Memory B cell (primary cell): ENCODE data around the gene PDCD1LG2.

Experiments used
- ATAC-seq: fragments of 150-1000 bp; cut with Tn5 transposase; 2 replicates; pipeline ENCODE4 v1.10.0; 2021; ENCODE audit warnings: low read depth, mild to moderate bottlenecking, moderate library complexity
- DNase-seq, 2 donors: peaks; one replicate each; pipeline ENCODE4 v3.0.0; 2022; ENCODE audit warnings: low spot score in 2 of 2
- H3K27ac Mint-ChIP-seq: one replicate; pipeline ENCODE4 v1.8.0; 2022; ENCODE audit warnings: mild to moderate bottlenecking, moderate library complexity, mixed read lengths
- H3K27me3 Mint-ChIP-seq: one replicate; pipeline ENCODE4 v1.8.0; 2022; ENCODE audit warnings: mixed read lengths
- H3K36me3 Mint-ChIP-seq: one replicate; pipeline ENCODE4 v1.8.0; 2022; ENCODE audit warnings: mild to moderate bottlenecking, mixed read lengths
- H3K4me1 Mint-ChIP-seq: one replicate; pipeline ENCODE4 v1.8.0; 2022; ENCODE audit warnings: mixed read lengths
- H3K4me3 Mint-ChIP-seq: one replicate; pipeline ENCODE4 v1.8.0; 2022; ENCODE audit warnings: mild to moderate bottlenecking, moderate library complexity, mixed read lengths
- H3K9me3 Mint-ChIP-seq: one replicate; pipeline ENCODE4 v1.8.0; 2022; ENCODE audit warnings: mixed read lengths

PDCD1LG2 gene

GRCh38 chr9:5510989-5511388 is 658 bp downstream of the PDCD1LG2 start:
- H3K4me3 Mint-ChIP-seq, result peak overlapping the region; percentile 73
- no peaks in the 10 kb centered on the region for H3K9me3 Mint-ChIP-seq
- no peak for DNase-seq
- H3K4me1 Mint-ChIP-seq, result peaks cover 32% of the 10 kb centered on the region
- ATAC-seq, result no peak
- peaks cover 5% of the 10 kb centered on the region for H3K36me3 Mint-ChIP-seq
- H3K27me3 Mint-ChIP-seq, result no peaks in the 10 kb centered on the region
- H3K27ac Mint-ChIP-seq, result peak overlapping the region; percentile 81

DNA sequence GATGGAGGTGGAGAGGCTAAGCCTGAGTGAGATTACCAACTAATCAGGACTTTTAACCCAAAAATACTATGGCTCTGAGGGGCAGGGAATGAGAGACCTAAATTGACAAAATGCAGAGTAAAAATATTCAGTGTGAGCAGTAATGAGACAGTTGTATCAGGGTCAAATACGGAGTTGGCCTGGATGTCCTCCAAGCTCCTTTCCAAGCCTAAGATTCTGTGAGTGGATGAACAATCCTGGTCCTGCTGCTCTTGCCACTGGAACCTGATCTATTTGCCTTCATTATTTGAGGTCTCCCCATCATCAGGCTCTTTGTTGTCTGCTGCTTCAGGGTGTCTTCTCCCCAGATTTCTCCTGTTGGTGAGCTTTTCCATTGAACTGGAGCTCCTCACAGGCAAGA is 1.1 kb downstream of the PDCD1LG2 start:
- DNase-seq (no peak), ATAC-seq (no peak)
- Mint-ChIP-seq H3K9me3 (no peaks in the 10 kb centered on the region), H3K36me3 (peaks cover 5% of the 10 kb centered on the region), H3K4me3 (no peak overlapping the region), H3K4me1 (peaks cover 32% of the 10 kb centered on the region), H3K27ac (no peak overlapping the region), H3K27me3 (no peaks in the 10 kb centered on the region)

- no peak overlapping the region for H3K27ac Mint-ChIP-seq
- H3K4me3 Mint-ChIP-seq, result no peak overlapping the region
These were observed 1.7 kb downstream of the PDCD1LG2 start for GRCh38 chr9:5511935-5512580.

GRCh38 chr9:5512658-5513452 is 2.5 kb downstream of the PDCD1LG2 start:
- Mint-ChIP-seq H3K4me1 (peaks cover 32% of the 10 kb centered on the region), H3K27ac (no peak overlapping the region), H3K27me3 (no peaks in the 10 kb centered on the region), H3K36me3 (peaks cover 3% of the 10 kb centered on the region), H3K4me3 (no peak overlapping the region), H3K9me3 (no peaks in the 10 kb centered on the region)
- DNase-seq (no peak), ATAC-seq (no peak)

More at GRCh38 chr9:5511935-5512580, 1.7 kb downstream of the PDCD1LG2 start:
- Mint-ChIP-seq H3K27me3 (no peaks in the 10 kb centered on the region), H3K9me3 (no peaks in the 10 kb centered on the region), H3K4me1 (peaks cover 32% of the 10 kb centered on the region), H3K36me3 (peaks cover 5% of the 10 kb centered on the region)
- ATAC-seq (no peak), DNase-seq (no peak)

DNA sequence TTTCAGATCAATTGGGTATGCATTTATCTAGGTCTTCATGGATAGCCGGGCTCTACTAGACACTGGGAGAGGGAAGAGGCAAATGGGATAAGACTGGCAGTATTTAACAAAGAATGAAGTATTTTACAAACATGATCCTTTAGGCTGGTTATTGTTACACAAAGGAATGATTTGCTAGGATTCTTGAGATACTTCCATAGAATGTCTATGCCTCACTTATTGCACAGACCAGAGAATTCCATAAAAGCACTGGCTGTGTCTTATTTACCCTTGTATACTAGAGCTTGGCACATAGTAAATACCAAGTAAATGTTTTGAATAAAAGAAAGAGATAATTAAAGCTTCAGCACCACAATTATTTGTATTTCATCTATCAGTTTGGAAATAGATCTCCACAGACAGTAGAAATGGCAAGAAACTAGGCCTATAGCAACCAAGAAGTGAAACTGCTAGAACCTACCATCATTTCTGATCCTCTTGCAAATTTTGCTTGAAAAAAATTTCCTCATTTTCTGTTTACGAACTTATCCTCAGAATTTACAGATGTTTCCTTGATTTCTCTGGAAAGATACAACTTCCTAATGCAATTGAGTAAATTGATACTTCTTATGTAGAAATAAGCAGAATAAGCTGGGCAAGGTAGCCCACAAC is 3.8 kb downstream of the PDCD1LG2 start:
- H3K4me1 Mint-ChIP-seq, result peaks cover 37% of the 10 kb centered on the region
- ATAC-seq, result no peak

GRCh38 chr9:5514617-5515260 is 4.4 kb downstream of the PDCD1LG2 start:
- no peaks in the 10 kb centered on the region for H3K36me3 Mint-ChIP-seq
- no peak for ATAC-seq
- H3K4me1 Mint-ChIP-seq, result peaks cover 33% of the 10 kb centered on the region
- no peak for DNase-seq
- H3K9me3 Mint-ChIP-seq, result no peaks in the 10 kb centered on the region
- H3K27ac Mint-ChIP-seq, result no peak overlapping the region
- no peaks in the 10 kb centered on the region for H3K27me3 Mint-ChIP-seq
- H3K4me3 Mint-ChIP-seq, result no peak overlapping the region

More for the DNA sequence above, 3.8 kb downstream of the PDCD1LG2 start:
- Mint-ChIP-seq H3K9me3 (no peaks in the 10 kb centered on the region), H3K36me3 (no peaks in the 10 kb centered on the region), H3K27ac (no peak overlapping the region), H3K27me3 (no peaks in the 10 kb centered on the region), H3K4me3 (no peak overlapping the region)
- no peak for DNase-seq

DNA sequence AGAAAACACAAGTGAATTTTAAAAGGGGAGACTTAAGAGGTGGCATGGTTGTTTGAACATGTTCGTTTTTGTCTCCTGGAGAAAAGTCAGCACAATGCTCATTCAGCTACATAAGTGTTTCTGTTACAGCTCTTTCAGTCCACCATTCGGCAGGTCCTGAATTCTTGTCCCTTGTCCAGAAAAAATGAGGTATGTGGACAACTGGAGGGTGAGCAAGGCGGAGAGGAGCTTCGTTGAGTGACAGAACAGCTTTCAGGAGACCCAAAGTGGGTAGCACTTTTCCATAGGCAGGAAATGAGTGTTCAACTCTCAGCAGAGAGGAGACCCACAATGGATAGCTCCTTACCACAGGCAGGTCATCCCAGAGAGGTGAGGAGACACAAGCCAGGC is 4.9 kb downstream of the PDCD1LG2 start:
- H3K9me3 Mint-ChIP-seq, result no peaks in the 10 kb centered on the region
- peaks cover 28% of the 10 kb centered on the region for H3K4me1 Mint-ChIP-seq
- DNase-seq, result no peak

DNA sequence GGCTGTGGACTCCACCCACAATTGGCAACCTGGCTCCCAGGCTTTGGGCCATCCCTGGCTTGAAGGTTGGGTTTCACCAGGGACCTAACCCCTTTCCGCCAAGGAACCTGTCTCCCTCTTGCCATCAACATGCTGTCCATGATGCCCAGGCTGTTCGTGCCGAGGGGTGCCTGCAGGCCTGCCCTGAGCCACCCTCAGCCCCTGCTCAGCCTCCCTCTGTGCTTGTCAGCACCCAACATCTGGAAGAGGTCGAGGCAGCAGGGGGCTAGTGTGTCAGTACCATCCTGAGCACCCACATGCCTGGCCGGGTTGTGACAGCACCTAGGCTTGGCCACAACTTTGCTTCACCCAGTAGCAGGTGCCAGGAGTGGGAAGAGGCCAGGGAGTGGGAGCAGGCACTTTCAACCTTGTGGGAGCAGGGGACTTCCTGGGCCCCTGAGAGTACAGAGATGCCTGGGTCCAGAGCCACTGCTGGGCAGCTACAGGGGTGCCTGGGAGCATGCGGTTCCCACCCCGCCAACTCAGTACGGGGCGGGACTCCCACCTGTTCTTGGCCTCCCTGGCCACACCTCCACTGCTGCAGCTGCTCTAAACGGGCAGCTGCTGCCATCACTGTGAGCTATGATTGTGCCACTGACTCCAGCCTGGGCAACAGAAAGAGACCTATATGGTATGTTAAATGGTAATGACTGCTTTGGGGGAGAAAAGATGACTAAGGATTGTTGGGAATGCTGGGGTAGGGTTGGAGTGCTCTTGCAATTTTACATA is 6.3 kb downstream of the PDCD1LG2 start:
- Mint-ChIP-seq H3K4me3 (no peak overlapping the region), H3K4me1 (peaks cover 20% of the 10 kb centered on the region), H3K27me3 (no peaks in the 10 kb centered on the region), H3K27ac (no peak overlapping the region), H3K9me3 (no peaks in the 10 kb centered on the region), H3K36me3 (peaks cover 2% of the 10 kb centered on the region)
- no peak for DNase-seq
- ATAC-seq, result no peak

More for the DNA sequence above, 4.9 kb downstream of the PDCD1LG2 start:
- ATAC-seq, result no peak
- H3K27me3 Mint-ChIP-seq, result no peaks in the 10 kb centered on the region
- H3K36me3 Mint-ChIP-seq, result no peaks in the 10 kb centered on the region
- no peak overlapping the region for H3K27ac Mint-ChIP-seq
- no peak overlapping the region for H3K4me3 Mint-ChIP-seq

DNA sequence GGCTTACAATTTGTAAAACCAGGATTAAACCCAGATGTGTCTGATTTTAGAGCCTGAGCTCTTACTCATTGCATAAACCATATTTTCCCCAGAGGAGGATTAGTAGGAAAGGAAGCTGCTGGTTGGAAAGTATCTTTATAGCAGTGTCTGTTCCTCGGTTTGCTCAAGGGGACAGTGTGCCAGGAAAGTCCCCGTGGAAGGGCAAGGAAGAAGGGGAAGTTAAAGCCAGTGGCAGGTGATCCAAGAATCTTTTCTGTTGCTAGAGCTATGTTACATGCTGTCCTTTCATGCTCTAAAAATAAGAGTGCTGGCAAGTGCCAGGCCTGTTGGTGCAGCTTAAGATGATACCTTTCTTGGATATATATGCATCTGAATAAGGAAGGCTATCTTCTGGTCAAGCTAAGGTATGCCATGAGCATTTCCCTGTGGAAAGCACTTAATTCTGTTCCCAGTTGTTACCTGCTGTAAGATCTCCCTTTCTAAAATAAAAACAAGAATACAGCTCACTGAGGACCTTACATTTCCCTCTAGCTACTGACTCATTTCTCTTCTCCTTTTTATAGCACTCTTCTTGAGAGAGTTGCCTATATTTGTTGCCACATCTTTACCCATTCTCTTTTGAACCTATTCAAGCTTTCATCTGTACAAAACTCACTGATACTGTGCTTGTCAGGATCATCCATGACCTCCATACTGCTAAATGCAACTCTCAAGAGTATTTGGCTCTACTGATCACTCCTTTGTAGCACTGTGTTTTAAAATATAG is 8.0 kb downstream of the PDCD1LG2 start:
- Mint-ChIP-seq H3K27ac (no peak overlapping the region), H3K4me3 (no peak overlapping the region), H3K4me1 (peaks cover 8% of the 10 kb centered on the region), H3K27me3 (no peaks in the 10 kb centered on the region), H3K9me3 (no peaks in the 10 kb centered on the region), H3K36me3 (peaks cover 2% of the 10 kb centered on the region)
- DNase-seq, result no peak
- ATAC-seq, result no peak

- no peak overlapping the region for H3K4me3 Mint-ChIP-seq
- peaks cover 2% of the 10 kb centered on the region for H3K36me3 Mint-ChIP-seq
- DNase-seq (no peak), ATAC-seq (no peak)
- peaks cover 8% of the 10 kb centered on the region for H3K4me1 Mint-ChIP-seq
- H3K9me3 Mint-ChIP-seq, result no peaks in the 10 kb centered on the region
- no peak overlapping the region for H3K27ac Mint-ChIP-seq
- H3K27me3 Mint-ChIP-seq, result no peaks in the 10 kb centered on the region
These were observed 8.6 kb downstream of the PDCD1LG2 start for GRCh38 chr9:5518937-5519319.

DNA sequence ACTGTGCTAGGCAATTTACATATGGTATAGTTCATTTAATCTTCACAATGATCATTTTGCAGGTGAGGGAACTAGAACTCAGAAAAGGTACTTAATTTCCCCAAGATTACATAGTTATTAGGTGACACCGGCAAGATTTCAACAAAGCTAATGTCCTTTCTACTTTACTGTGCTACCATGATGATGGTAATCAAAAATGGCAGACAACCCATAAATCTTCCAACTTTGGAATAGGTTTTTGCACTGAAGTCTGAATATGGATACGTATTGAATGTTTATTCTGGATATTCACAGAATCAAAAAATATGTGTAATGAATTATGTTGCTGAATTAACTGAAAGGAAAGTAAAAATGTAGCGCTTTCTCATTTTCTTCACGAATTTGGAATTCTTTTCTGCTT is 13.8 kb downstream of the PDCD1LG2 start:
- DNase-seq (no peak), ATAC-seq (no peak)
- Mint-ChIP-seq H3K27me3 (no peaks in the 10 kb centered on the region), H3K4me3 (no peak overlapping the region), H3K27ac (no peak overlapping the region), H3K36me3 (peaks cover 2% of the 10 kb centered on the region), H3K9me3 (no peaks in the 10 kb centered on the region), H3K4me1 (peaks cover 2% of the 10 kb centered on the region)

GRCh38 chr9:5529683-5530221 is 19.4 kb downstream of the PDCD1LG2 start:
- Mint-ChIP-seq H3K36me3 (peaks cover 4% of the 10 kb centered on the region), H3K4me3 (peak overlapping the region; percentile 54), H3K27ac (peak overlapping the region; percentile 87), H3K4me1 (peaks cover 40% of the 10 kb centered on the region), H3K9me3 (no peaks in the 10 kb centered on the region), H3K27me3 (peaks cover 5% of the 10 kb centered on the region)
- DNase-seq (peak in 1 of 2 donors; percentile 32), ATAC-seq (peak; percentile 86)
